ENCODE measurements around the gene TBX15.
"Not testable (repeated sequence)": the region's sequence is repeated elsewhere in the genome, so short reads cannot be mapped to it uniquely, and the experiment has no call there.

TBX15 gene

GRCh38 chr1:118928739-118929554, 59.2 kb downstream of the TBX15 start:
- in situ Hi-C loops (cut with MboI; ENCODE audit: low sequenced_read_pairs) = no loop called here

GRCh38 chr1:118927427-118928187, 60.5 kb downstream of the TBX15 start:
- in situ Hi-C loops (cut with MboI; ENCODE audit: low sequenced_read_pairs) = no loop called here

GRCh38 chr1:118926261-118926660, 61.9 kb downstream of the TBX15 start:
- in situ Hi-C loops (cut with MboI; ENCODE audit: low sequenced_read_pairs) = no loop called here

GRCh38 chr1:118925651-118926050, 62.5 kb downstream of the TBX15 start:
- in situ Hi-C loops (cut with MboI; ENCODE audit: low sequenced_read_pairs) = no loop called here

GRCh38 chr1:118923319-118923718, 64.8 kb downstream of the TBX15 start:
- in situ Hi-C loops (cut with MboI; ENCODE audit: low sequenced_read_pairs) = no loop called here

GRCh38 chr1:118921994-118922393, 66.1 kb downstream of the TBX15 start:
- in situ Hi-C loops (cut with MboI; ENCODE audit: low sequenced_read_pairs) = no loop called here

GRCh38 chr1:118920124-118920717, 67.9 kb downstream of the TBX15 start:
- in situ Hi-C loops (cut with MboI; ENCODE audit: low sequenced_read_pairs) = no loop called here

- in situ Hi-C loops (cut with MboI; ENCODE audit: low sequenced_read_pairs) = no loop called here
Observed at GRCh38 chr1:118918940-118919259, 69.2 kb downstream of the TBX15 start.

GRCh38 chr1:118918230-118918939, 69.8 kb downstream of the TBX15 start:
- in situ Hi-C loops (cut with MboI; ENCODE audit: low sequenced_read_pairs) = no loop called here

- in situ Hi-C loops (cut with MboI; ENCODE audit: low sequenced_read_pairs) = not testable (repeated sequence)
Observed at GRCh38 chr1:118916346-118916745, 71.8 kb downstream of the TBX15 start.

GRCh38 chr1:118914379-118915161, 73.6 kb downstream of the TBX15 start:
- in situ Hi-C loops (cut with MboI; ENCODE audit: low sequenced_read_pairs) = no loop called here

GRCh38 chr1:118913818-118914217, 74.3 kb downstream of the TBX15 start:
- in situ Hi-C loops (cut with MboI; ENCODE audit: low sequenced_read_pairs) = no loop called here

- in situ Hi-C loops (cut with MboI; ENCODE audit: low sequenced_read_pairs) = no loop called here
Observed at GRCh38 chr1:118912574-118912973, 75.6 kb downstream of the TBX15 start.

- in situ Hi-C loops (cut with MboI; ENCODE audit: low sequenced_read_pairs) = no loop called here
Observed at GRCh38 chr1:118911571-118911970, 76.6 kb downstream of the TBX15 start.

- in situ Hi-C loops (cut with MboI; ENCODE audit: low sequenced_read_pairs) = no loop called here
Observed at GRCh38 chr1:118907466-118907865, 80.7 kb downstream of the TBX15 start.

GRCh38 chr1:118905671-118906070, 82.5 kb downstream of the TBX15 start:
- in situ Hi-C loops (cut with MboI; ENCODE audit: low sequenced_read_pairs) = no loop called here

GRCh38 chr1:118905196-118905595, 82.9 kb downstream of the TBX15 start:
- in situ Hi-C loops (cut with MboI; ENCODE audit: low sequenced_read_pairs) = no loop called here

GRCh38 chr1:118902711-118903191, 85.4 kb downstream of the TBX15 start:
- in situ Hi-C loops (cut with MboI; ENCODE audit: low sequenced_read_pairs) = no loop called here

- in situ Hi-C loops (cut with MboI; ENCODE audit: low sequenced_read_pairs) = no loop called here
Observed at GRCh38 chr1:118902299-118902698, 85.8 kb downstream of the TBX15 start.
